GM12872 (cell line): Measurements from ENCODE around the gene SYK.

Source experiments
- CTCF ChIP-seq: IDR thresholded peaks from 3 replicates; pipeline ENCODE4 v1.5.1; 2011; ENCODE audit warnings: low read depth, mild to moderate bottlenecking, low read length, moderate library complexity; ENCODE audit not compliant: insufficient read depth

Gene SYK

DNA sequence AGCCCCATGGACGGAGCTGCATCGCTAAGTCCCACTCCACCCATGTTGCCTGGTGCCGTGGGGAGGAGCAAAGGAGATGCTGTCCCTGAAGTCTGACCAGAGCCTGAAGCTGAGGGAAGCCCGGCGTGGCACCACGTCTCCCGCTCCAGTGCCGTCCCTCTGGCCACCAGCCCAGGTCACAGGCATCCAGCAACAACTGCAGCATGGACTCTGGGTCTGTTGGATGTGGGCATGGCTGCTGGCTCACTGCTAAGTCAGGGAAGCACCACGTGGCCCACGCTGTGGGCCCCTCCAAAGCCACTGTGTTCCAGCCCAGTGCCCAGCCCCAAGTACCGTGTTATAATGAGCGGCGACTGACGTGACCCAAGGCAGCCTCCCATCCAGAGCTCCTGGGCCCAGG is 112.6 kb downstream of the SYK start:
- no peak for TF ChIP-seq CTCF

GRCh38 chr9:90914868-90915483 is 113.4 kb downstream of the SYK start:
- TF ChIP-seq CTCF = peak; percentile 92

GRCh38 chr9:90915693-90916092 is 114.1 kb downstream of the SYK start:
- TF ChIP-seq CTCF = peak; percentile 53

GRCh38 chr9:90916147-90916734 is 114.6 kb downstream of the SYK start:
- no peak for TF ChIP-seq CTCF

DNA sequence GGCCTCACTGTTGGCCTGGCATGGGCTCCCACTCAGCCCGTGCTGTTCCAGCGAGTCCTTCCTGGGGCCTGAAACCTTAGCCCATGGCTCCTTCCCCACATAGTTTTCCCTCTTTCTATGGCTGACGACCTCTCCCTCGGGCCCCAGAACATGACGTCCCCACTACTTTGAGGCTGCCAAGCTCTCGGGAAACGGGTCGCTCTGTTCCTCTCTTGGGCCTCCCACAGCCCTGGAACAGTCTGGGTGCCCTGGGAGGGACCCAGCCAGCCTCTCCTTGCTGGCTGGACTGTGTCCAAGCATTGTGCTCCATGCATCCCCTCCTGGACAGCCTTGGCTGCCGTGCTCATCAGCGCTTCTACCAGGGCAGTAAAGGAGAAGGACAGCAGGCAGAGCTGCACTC is 118.3 kb downstream of the SYK start:
- TF ChIP-seq CTCF = no peak

- TF ChIP-seq CTCF = no peak
These were observed 119.5 kb downstream of the SYK start for GRCh38 chr9:90921104-90921503.

- no peak for TF ChIP-seq CTCF
These were observed 120.3 kb downstream of the SYK start for GRCh38 chr9:90921969-90922368.
